DOHH2 (cell line): ENCODE measurements around the gene PRKCE.

Experiments used
- H3F3A ChIP-seq: fragments of 200-600 bp; sonication (generic), shearing (Covaris generic); 2 replicates; pipeline ENCODE4 v1.6.0; 2016; ENCODE audit warnings: antibody characterized with exemption, mild to moderate bottlenecking; ENCODE audit not compliant: control insufficient read depth, insufficient read depth
- H3K27ac ChIP-seq: fragments of 200-600 bp; sonication (generic); 2 replicates; pipeline ENCODE4 v1.5.1; 2014; ENCODE audit warnings: low read depth, mild to moderate bottlenecking, low read length, moderate library complexity
- H3K27me3 ChIP-seq: fragments of 200-600 bp; sonication (generic); 2 replicates; pipeline ENCODE4 v1.6.1; 2014; ENCODE audit warnings: mild to moderate bottlenecking, low read length, mixed read lengths; ENCODE audit not compliant: control insufficient read depth
- H3K36me3 ChIP-seq: fragments of 200-600 bp; sonication (generic); 2 replicates; pipeline ENCODE4 v1.6.1; 2014; ENCODE audit warnings: mild to moderate bottlenecking, low read length, moderate library complexity, mixed read lengths; ENCODE audit not compliant: control insufficient read depth
- H3K4me1 ChIP-seq: fragments of 200-600 bp; sonication (generic); 2 replicates; pipeline ENCODE4 v1.6.1; 2014; ENCODE audit warnings: mild to moderate bottlenecking, low read length, mixed read lengths; ENCODE audit not compliant: control insufficient read depth
- H3K4me2 ChIP-seq: fragments of 200-600 bp; sonication (generic); 2 replicates; pipeline ENCODE4 v1.6.0; 2014; ENCODE audit warnings: mild to moderate bottlenecking, low read length, moderate library complexity
- H3K4me3 ChIP-seq: fragments of 200-600 bp; sonication (generic); 2 replicates; pipeline ENCODE4 v1.5.1; 2014; ENCODE audit warnings: mild to moderate bottlenecking, low read length, mixed read lengths
- H3K79me2 ChIP-seq: fragments of 200-600 bp; sonication (generic); 2 replicates; pipeline ENCODE4 v1.6.1; 2014; ENCODE audit warnings: mild to moderate bottlenecking, low read length, mixed read lengths; ENCODE audit not compliant: control insufficient read depth
- H3K9me2 ChIP-seq: fragments of 200-600 bp; sonication (generic); replicated peaks from 2 replicates; pipeline ENCODE4 v1.6.1; 2014; ENCODE audit warnings: mild to moderate bottlenecking, low read length, mixed read lengths; ENCODE audit not compliant: control insufficient read depth
- H3K9me3 ChIP-seq: fragments of 200-600 bp; sonication (generic); 2 replicates; pipeline ENCODE4 v1.6.1; 2014; ENCODE audit warnings: antibody characterized with exemption, low read length, mixed read lengths; ENCODE audit not compliant: control insufficient read depth, insufficient read depth
- H4K20me1 ChIP-seq: fragments of 200-600 bp; sonication (generic); 2 replicates; pipeline ENCODE4 v1.6.0; 2014; ENCODE audit warnings: low read depth, mild to moderate bottlenecking, antibody characterized with exemption, low read length, moderate library complexity; ENCODE audit not compliant: control insufficient read depth, insufficient read depth
- CTCF ChIP-seq: fragments of 200-600 bp; sonication (generic); IDR thresholded peaks from one replicate; pipeline ENCODE4 v1.5.1; 2014; ENCODE audit warnings: antibody characterized with exemption, mild to moderate bottlenecking, low read depth, low read length; ENCODE audit not compliant: poor library complexity, severe bottlenecking
- EZH2phosphoT487 ChIP-seq: fragments of 200-600 bp; sonication (generic); IDR thresholded peaks from 2 replicates; pipeline ENCODE4 v1.6.1; 2017; ENCODE audit warnings: borderline replicate concordance, mild to moderate bottlenecking, antibody characterized with exemption, low read length, moderate library complexity, mixed read lengths

PRKCE gene

DNA sequence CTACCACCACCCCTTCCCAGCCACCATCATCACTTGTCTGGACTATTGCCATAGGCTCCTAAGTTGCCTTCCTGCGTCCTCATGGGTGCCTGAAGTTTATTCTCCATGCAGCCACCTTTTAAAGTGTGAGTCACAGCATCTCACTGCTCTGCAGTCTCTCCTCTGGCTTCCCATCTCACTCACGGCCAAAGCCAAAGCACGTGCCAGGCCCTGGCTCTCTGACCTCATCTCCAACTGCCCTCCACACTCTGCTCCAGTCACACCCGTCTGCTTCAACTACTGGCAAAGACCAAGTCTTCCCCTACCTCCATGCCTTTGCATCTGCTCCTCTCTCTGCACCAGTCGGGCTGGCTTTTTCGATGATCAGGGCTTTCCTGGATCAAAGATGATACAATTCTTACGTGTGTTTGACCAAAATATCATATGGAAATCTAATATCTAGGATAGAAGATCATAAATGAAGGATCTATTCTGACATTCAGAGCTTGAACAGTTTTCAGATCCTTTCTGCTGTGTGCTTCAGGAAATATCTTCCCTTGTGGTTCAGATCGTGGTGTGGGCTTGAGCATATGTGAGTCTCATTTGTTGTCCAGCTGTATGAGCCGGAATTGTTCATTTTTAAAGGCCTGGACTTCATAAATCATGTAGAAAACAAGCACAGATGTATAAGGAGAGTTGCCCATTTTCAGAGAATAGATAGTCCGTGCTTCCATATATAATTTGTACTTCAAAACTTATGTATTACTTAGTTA, 175.6 kb downstream of the PRKCE start:
- no peak overlapping the region for H3K4me3 ChIP-seq
- H3K36me3 ChIP-seq = no peaks in the 10 kb centered on the region
- H3K27me3 ChIP-seq = no peaks in the 10 kb centered on the region
- H3K9me2 ChIP-seq = no peaks in the 10 kb centered on the region
- no peaks in the 10 kb centered on the region for H3K4me1 ChIP-seq
- H3K27ac ChIP-seq = no peak overlapping the region
- peaks cover 12% of the 10 kb centered on the region for H3K9me3 ChIP-seq
- H3K4me2 ChIP-seq = no peak overlapping the region
- TF ChIP-seq EZH2phosphoT487 (no peak), CTCF (no peak)
- no peaks in the 10 kb centered on the region for H4K20me1 ChIP-seq
- no peaks in the 10 kb centered on the region for H3K79me2 ChIP-seq
- H3F3A ChIP-seq = no peaks in the 10 kb centered on the region

- no peaks in the 10 kb centered on the region for H3K79me2 ChIP-seq
Measured at GRCh38 chr2:45830322-45830721, 178.8 kb downstream of the PRKCE start.

GRCh38 chr2:45833301-45833967, 182.0 kb downstream of the PRKCE start:
- Histone ChIP-seq H3K79me2 (no peaks in the 10 kb centered on the region), H3K4me3 (peak overlapping the region; percentile 63), H3K9me2 (no peaks in the 10 kb centered on the region), H3K27me3 (no peaks in the 10 kb centered on the region), H3K27ac (peak overlapping the region; percentile 85), H3K36me3 (no peaks in the 10 kb centered on the region), H4K20me1 (no peaks in the 10 kb centered on the region), H3F3A (peaks cover 7% of the 10 kb centered on the region; the same call in 1 of the 2 replicates), H3K4me1 (peaks cover 56% of the 10 kb centered on the region), H3K4me2 (peak overlapping the region; percentile 73), H3K9me3 (peaks cover 12% of the 10 kb centered on the region)
- TF ChIP-seq CTCF (no peak), EZH2phosphoT487 (no peak)

More at GRCh38 chr2:45830322-45830721, 178.8 kb downstream of the PRKCE start:
- Histone ChIP-seq H3K27ac (no peak overlapping the region), H3K4me3 (no peak overlapping the region), H3K36me3 (no peaks in the 10 kb centered on the region), H3F3A (no peaks in the 10 kb centered on the region; the same call in 1 of the 2 replicates), H4K20me1 (no peaks in the 10 kb centered on the region), H3K9me2 (no peaks in the 10 kb centered on the region), H3K4me2 (no peak overlapping the region), H3K4me1 (peaks cover 26% of the 10 kb centered on the region), H3K27me3 (no peaks in the 10 kb centered on the region), H3K9me3 (peaks cover 12% of the 10 kb centered on the region)
- TF ChIP-seq CTCF (no peak), EZH2phosphoT487 (no peak)
